Central memory CD4-positive, alpha-beta T cell (primary cell): ENCODE measurements around the gene SOX18.
A peak's percentile ranks its signal among the peaks of the same experiment; 100 is the strongest.

Source experiments
- DNase-seq: peaks from one replicate; pipeline ENCODE4 v3.0.0; 2022

The SOX18 gene

DNA sequence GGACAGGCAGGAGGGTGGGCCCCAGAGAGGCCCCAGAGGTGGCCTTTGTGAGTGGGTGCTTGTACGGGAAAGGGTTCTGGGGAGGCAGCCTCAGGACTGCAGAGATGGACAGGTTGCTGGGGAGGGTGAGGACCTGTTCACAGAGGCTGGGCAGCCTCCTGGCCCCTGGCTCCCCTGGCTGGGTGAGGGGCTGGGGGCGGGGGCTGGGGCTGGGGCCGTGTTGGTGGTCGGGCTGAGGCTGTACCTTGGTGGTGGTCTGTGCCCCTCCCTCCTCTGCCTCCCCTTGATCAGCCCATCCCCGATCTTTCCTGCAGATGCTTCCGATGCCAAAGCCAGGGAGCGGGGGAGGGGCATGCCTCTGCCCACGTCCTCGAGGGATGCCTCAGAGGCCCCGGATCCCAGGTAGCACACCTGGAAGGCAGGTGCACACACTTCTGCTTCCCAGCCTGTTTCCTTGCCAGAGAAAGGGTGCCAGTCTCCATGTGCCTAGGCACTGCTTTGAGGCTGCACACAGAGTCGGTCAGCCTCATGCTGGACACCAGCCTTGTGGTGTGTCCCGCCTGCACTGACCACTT lies 18.4 kb upstream of the SOX18 start:
- no peak for DNase-seq

DNA sequence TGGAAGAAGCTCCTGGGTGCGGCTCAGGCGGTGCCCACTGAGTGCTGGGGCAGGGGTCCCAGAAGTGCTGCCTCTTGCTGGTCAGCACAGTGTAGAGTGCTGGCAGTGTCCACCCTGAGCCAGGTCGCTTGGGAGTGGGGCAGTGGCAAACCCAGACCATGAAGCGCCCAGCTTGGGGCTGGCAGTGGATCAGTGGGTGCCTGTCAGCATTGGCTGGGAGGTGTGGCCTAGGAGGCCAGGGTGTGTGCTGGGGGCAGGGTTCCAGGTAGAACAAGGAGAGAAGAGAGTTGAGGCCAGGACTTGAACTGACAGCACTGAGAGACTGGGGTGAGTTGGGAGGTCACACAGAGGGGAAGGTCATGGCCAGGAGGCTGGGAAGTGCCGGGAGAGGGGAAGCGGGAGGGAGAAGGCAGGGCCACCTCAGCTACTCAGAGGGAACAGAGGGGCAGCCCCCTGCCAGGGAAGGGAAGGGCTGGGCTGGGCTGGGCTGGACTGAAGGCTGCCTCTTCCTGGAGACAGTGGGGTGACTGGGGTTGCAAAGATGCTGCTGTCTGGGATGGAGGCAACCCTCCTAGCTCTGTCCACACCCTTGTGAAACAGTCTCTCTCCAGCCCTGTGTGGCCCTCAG lies 17.7 kb upstream of the SOX18 start:
- no peak for DNase-seq

DNA sequence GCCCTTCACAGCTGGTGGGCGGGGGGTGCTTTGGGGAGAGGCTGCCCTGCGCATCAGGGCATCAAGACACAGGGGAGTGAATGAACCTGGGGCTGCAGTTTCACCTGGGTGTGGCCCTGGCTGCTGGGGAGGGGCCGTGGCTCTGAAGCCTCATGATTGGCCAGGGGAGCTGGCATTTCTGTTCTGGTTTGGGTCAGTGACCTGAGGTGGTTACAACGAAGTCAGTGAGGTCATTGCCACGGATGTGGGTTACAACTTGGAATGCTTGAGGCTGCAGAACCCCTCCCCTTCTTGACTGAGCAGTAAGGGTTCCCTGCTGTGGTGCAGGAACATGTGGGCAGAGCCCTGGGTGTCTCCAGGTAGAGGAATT lies 16.5 kb upstream of the SOX18 start:
- peak; percentile 78 for DNase-seq

- no peak for DNase-seq
Observed at GRCh38 chr20:64065062-64065973, 15.9 kb upstream of the SOX18 start.

GRCh38 chr20:64064145-64064698 lies 14.8 kb upstream of the SOX18 start:
- DNase-seq, result no peak

DNA sequence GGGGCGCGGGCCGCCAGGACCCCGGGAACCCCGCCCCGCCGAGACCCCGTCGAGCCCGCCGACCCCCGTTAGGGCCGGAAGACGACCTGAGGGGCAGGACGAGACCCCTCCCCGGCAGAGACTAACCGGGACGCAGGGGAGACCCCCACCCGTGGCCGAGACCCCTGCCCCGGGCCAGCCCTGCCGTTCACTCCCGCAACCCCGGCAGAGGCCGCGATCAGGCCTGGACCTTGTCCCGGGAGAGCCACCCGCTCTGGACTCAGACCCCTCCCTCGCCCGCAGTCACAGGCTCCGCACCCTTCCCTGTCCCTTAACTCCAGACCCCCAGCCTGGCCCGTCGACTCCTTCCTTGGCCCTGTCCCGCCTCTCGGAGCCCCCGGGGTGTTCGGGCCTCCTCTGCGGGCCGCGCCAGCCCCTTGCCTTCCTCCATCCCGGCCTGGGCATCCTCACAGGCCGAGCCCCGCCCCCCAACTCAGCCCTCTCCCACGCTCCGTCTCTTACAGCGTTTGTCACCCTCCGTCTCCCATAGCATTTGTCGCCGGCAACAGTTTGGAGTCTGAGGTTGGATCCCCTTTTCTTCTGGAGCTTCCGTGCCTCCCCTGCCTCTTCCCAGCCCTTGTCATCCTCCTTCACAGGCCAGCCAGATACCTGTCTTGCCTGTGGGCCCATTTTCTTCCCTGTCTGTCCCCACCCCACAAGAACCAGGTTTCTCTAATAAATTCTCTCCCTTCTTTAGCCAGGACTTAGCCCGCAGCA lies 14.1 kb upstream of the SOX18 start:
- DNase-seq, result no peak

DNA sequence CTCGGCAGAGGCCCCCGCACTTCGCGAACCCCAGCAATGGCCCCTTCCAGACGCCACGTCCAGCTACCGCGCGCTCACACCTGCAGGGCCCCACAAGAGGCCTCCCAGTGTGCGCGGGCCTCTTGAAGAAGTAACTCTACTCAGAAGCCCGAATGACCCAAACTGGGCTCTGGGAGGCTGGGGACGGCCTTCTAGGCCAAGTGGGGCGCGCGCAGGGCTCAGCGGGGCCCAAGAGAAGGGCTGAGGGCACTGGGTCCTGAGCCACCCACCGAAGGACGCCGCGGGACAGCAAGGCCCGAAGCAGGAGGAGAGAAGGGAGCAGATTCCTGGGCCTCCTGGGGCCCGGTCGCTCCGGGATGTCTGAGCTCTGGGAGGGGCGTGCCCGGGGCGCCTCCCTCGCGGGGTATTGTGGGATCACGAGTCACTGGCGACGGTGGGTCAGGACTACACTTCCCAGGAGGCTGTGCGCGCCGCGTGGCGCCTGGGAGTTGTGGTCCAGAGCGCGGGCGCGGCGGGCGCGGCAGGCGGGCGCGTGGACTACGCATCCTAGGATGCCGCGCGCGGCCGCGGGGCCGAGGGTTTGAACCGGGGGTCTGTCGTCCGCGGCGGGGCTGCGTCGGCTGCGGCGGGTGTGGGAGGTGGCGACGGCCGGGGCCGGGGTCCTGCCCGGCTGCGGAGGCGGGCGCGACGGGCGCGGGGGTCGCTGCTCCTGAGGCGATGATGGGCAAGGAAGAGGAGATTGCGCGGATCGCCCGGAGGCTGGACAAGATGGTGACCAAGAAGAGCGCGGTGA lies 13.4 kb upstream of the SOX18 start, which contains the start of gene TCEA2:
TCEA2 (plus strand) TSS at position 603 of the 793 bp plus-strand sequence; CDS start at position 718, 115 bp downstream.
- peak; percentile 89 for DNase-seq

DNA sequence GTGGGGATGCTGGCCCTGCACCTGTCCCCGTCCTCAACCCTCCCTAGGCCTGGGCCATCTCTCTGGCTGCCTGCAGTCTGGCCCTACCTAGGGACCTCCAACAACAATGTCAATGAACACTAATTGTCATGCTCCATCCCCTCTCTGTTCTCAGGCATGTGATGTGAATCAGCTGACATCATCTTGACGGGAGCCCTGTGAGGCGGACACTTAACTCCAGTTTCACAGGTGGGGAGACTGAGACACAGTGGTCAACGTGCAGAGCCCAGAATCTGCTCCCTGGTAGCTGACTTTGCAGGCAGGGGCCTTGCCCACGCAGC lies 12.8 kb upstream of the SOX18 start:
- no peak for DNase-seq

DNA sequence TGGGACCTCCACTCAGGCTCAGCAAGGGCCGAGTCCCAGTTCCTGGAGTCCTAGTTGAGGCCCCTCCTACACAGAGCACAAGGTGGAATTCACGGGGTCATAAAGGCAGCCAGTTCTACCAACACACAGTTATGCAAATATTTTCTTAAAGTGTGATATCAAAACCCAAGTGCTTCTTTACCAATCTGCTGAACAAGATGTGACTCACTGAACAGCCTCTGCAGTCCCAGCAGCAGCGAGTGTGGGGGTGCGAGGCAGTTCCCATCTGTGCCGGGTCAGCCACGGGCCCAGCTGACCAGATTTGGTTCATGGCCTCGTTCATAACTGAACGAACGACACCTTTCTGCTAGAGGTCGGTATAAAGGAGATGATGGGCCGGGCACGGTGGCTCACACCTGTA lies 9.1 kb upstream of the SOX18 start:
- DNase-seq, result no peak

- DNase-seq, result peak; percentile 58
Observed at GRCh38 chr20:64057628-64058498, 8.4 kb upstream of the SOX18 start.

- DNase-seq, result no peak
Observed at GRCh38 chr20:64056889-64057627, 7.6 kb upstream of the SOX18 start.

DNA sequence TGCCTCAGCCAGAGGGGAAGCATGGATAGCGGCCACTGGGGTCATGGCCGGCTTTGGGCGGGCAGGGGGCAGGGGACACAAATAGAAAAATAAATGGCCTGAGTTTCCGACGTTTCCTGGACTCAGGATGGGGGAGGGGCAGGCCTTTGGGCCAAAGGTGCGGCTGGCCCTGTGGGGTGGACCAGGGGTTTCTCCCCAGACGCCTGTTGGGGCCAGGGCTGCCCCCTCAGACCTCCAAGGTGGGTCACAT lies 7.1 kb upstream of the SOX18 start:
- DNase-seq, result no peak

- no peak for DNase-seq
Observed at GRCh38 chr20:64055893-64056638, 6.6 kb upstream of the SOX18 start.

DNA sequence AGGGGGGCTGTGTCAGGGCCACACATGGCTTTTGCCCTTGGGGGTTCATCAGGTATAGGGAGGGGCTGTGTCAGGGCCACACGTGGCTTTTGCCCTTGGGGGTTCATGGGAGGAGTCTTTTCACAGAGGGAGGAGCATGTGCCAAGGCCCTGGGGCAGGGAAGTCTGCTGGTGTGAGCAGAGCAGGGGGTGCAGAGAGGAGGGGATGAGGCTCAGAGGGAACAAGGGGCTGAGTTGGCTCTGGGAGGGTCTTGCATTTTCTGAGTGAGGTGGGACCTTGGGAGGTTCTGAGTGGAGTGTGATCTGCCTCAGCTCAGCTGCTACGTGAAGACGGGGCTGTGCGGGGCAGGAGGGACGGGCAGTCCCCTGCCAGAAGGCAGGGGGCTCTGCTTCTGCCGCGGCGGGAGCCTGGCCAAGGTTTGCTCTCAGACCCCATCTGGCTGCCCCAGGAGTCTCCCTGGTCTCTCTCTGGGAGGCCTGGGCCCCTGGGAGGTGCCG lies 6.0 kb upstream of the SOX18 start:
- no peak for DNase-seq

- no peak for DNase-seq
Observed at GRCh38 chr20:64053841-64054661, 4.6 kb upstream of the SOX18 start.

DNA sequence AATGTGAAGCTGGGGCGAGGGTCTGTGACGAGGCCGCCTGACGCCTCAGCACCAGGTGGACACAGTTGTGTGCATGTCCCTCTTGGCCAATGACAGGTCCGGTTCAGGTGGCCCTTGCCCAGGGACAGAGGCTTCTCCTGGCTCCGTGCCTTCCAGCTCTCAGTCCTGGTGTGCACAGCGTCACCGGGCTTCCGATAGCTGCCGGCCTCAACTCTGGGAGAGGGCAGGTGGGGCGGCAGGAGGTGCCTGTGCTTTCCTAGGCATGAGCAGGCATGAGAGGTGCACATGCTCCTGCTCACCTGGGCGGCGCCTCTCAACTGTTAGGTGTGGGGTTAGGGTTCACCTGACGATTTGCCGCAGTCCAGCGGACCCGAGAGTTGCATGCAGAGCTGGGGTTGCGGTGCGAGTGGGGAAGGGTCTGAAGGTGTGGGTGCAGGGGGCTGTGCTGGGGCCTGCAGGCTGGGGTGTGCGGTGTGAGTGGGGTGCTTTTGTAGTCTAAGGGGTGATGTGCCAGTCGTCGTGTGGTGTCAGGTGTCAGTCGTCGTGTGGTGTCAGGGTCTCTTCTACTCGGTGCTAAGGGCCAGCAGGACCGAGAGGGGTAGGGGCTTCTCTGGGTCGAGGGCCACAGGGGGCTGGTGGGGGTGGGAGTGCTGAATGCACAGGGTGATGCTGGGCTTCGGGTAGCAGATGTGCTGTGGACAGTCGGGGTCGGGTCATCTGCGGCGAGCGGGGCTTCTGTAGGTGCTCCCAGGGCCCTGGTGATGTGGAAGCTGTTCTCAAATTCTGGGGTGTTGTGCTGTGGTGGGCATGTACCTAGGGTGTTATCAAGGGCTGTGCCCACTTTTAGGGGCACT lies 3.8 kb upstream of the SOX18 start:
- no peak for DNase-seq

- no peak for DNase-seq
Observed at GRCh38 chr20:64052326-64052722, 2.9 kb upstream of the SOX18 start.
